GM12878 (cell line): Measurements from ENCODE around the gene GAPDHS. TPM values are rescaled to one million over a fixed set of nuclear protein-coding genes. Genes with fewer than 3 reads are reported as not detected.

Experiments
- CHD2 ChIP-seq: IDR thresholded peaks from 2 replicates; pipeline ENCODE4 v1.6.1; 2011; ENCODE audit warnings: low read depth, low read length, improper control_type of control experiment, borderline replicate concordance
- RAD21 ChIP-seq: IDR thresholded peaks from 2 replicates; pipeline ENCODE4 v1.6.1; 2011; ENCODE audit warnings: mild to moderate bottlenecking, low read depth, low read length, moderate library complexity; ENCODE audit not compliant: insufficient read depth
- RAD51 ChIP-seq: fragments of 450-650 bp; IDR thresholded peaks from 2 replicates; pipeline ENCODE4 v1.6.1; 2016; ENCODE audit warnings: moderate library complexity, mild to moderate bottlenecking, inconsistent platforms
- RFX5 ChIP-seq: IDR thresholded peaks from 2 replicates; pipeline ENCODE4 v1.6.1; 2011; ENCODE audit warnings: low read depth, low read length, improper control_type of control experiment
- SMC3 ChIP-seq: IDR thresholded peaks from 2 replicates; pipeline ENCODE4 v1.6.1; 2011; ENCODE audit warnings: low read length, improper control_type of control experiment, borderline replicate concordance
- SPI1 ChIP-seq: IDR thresholded peaks from 2 replicates; pipeline ENCODE4 v1.6.1; 2011; ENCODE audit warnings: low read depth, mild to moderate bottlenecking, low read length, moderate library complexity, borderline replicate concordance; ENCODE audit not compliant: insufficient read depth
- TAF1 ChIP-seq: IDR thresholded peaks from 2 replicates; pipeline ENCODE4 v1.6.1; 2011; ENCODE audit warnings: mild to moderate bottlenecking, low read depth, low read length, borderline replicate concordance
- ZBTB11 ChIP-seq: fragments of 450-650 bp; formaldehyde crosslinking; IDR thresholded peaks from 2 replicates; pipeline ENCODE4 v1.5.0; 2022; ENCODE audit warnings: mild to moderate bottlenecking, missing genetic modification characterization
- ZNF24 ChIP-seq: fragments of 450-650 bp; IDR thresholded peaks from 2 replicates; pipeline ENCODE4 v1.6.1; 2017; ENCODE audit warnings: antibody characterized with exemption, mild to moderate bottlenecking
- polyA plus RNA-seq, 11 experiments: library from polyadenylated mRNA; depleted of rRNA in 4 of 11; unstranded in 6 of 11; stranded (reverse) in 5 of 11; fragments of >200 nt; fragmentation: Nextera tagmentation in 4 of 11; fragmentation: Illumina TruSeq in 1 of 11; extraction: Ambion mirVana in 4 of 11; extraction: Trizol in 1 of 11; gene quantifications; 1 replicate in 1 of 11; 2 replicates in 10 of 11; pipeline versions ENCODE4 v1.2.1 to v1.2.3, GENCODE V29; 2011 to 2016; ENCODE audit warnings: inconsistent platforms in 2 of 11, missing spikeins in 2 of 11, low read depth in 1 of 11
- total RNA-seq, 4 experiments: library from RNA; depleted of rRNA in 3 of 4; stranded (reverse); fragments of >200 nt in 3 of 4; fragmentation: Illumina TruSeq in 1 of 4; extraction: Trizol in 1 of 4; gene quantifications; 2 replicates each; pipeline versions ENCODE4 v1.2.1 to v1.2.3, GENCODE V29; 2013 to 2021
- TF ChIP-seq, protein P1 (sequence below): IDR thresholded peaks from 2 replicates; pipeline ENCODE4 v1.6.1; 2012; ENCODE audit warnings: low read depth, low read length, improper control_type of control experiment

GAPDHS gene
- total and polyA plus RNA-seq, 10 of the 15 experiments (the other 5 are each of a cell fraction or from before 2014, with no cell fraction given), result 0.08 TPM; not detected in 9

DNA sequence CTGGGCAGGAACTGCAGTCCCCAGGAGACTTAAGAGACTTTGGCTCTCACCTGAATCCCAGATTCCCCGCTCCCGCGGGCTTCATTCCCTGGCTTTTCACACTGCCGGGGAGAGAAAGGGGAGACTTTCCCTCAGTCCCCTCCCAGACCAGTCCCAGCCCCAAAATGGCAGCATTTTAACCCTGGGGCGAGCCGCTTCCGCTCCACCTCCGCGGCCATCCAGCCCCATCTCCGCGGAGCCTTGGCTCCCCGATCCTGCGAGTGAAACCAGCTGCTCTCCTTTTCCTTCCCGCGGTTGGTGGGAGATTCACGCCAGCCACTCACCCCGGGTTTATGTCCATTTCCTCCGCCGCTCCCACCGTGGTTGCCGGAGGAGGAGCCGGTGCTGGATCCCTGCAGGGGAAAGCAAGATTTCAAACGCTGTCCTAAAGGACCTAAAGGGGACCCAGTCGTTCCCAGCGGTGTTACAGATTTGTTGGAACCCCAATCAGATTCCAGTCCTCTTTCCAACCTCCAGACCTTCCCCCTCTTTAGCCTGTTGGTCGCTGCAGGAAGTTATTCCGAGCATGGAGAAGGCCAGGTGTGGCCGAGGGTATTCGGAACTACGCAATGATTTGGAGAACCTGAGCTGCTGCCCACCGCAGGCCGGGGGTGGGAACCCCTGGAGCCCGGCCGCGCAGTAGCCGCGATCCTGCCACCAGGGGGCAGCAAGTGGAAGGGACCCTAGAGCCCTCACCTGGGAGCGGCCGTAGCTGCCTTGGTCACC, 23.2 kb upstream of the GAPDHS start (continued):
- no peak for TF ChIP-seq ZBTB11 (CRISPR knock-in tag)
- no peak for TF ChIP-seq CHD2
- TF ChIP-seq TAF1, result peak; percentile 53; the same call in 1 of the 2 replicates
- no peak for TF ChIP-seq ZNF24
- TF ChIP-seq, protein P1, sequence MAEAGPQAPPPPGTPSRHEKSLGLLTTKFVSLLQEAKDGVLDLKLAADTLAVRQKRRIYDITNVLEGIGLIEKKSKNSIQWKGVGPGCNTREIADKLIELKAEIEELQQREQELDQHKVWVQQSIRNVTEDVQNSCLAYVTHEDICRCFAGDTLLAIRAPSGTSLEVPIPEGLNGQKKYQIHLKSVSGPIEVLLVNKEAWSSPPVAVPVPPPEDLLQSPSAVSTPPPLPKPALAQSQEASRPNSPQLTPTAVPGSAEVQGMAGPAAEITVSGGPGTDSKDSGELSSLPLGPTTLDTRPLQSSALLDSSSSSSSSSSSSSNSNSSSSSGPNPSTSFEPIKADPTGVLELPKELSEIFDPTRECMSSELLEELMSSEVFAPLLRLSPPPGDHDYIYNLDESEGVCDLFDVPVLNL, result no peak
- TF ChIP-seq SPI1, result 0 out of 2 replicates have a peak, but pooled peaks have one; percentile 11
- peak; percentile 71 for TF ChIP-seq RAD21
- peak; percentile 82 for TF ChIP-seq SMC3
- 0 out of 2 replicates have a peak, but pooled peaks have one; percentile 7 for TF ChIP-seq RFX5
- TF ChIP-seq RAD51, result no peak
